Right ventricle myocardium superior (tissue), 1 donor: ENCODE measurements around the gene COBL. TPM values are rescaled to one million over a fixed set of nuclear protein-coding genes. Genes with fewer than 3 reads are reported as not detected.

Source experiments
- ATAC-seq: fragments of 200-7000 bp; cut with Tn5 transposase; one replicate; pipeline ENCODE4 v1.9.1; 2020; ENCODE audit warnings: mild to moderate bottlenecking; ENCODE audit not compliant: poor library complexity
- DNase-seq: peaks from one replicate; pipeline ENCODE4 v3.0.0-alpha.2; 2020
- intact Hi-C: fragments of 100-400 bp; cut with DNase I; formaldehyde crosslinking; loops from one replicate; pipeline ENCODE4 v1.11.2; 2022
- total RNA-seq: library from RNA; stranded (reverse); fragmentation: NEBNext Ultra II Directional; extraction: Animal tissue kit (Norgen Biotek cat#: 25700); gene quantifications from one replicate; pipeline ENCODE4 v1.2.1, GENCODE V29; 2021
- donor health status: DM: no; HTN: yes; CAD: no; lungs with severe emphysema.

Gene COBL
- total RNA-seq, 1 donor from 2014 or later: 76.5 TPM

DNA sequence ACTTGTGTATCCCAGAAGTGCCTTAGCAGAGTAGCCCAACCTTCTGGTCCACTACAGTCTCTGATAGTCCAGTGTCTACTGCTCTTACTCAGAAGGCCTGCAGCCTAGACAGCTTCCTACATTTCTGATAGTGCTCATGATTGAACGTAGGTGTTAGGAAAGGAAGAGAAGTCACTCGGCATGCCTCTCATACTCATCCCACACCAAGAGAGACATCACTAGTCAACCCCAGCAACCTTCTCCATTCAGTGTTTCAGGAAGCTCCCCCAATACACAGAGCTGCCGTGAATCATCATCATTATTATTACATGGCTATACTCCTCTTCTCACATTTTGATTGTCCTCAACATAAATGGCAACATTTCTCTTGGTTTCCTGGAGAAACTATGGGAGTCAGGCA is 166.4 kb downstream of the COBL start:
- intact Hi-C loops: no loop called here

DNA sequence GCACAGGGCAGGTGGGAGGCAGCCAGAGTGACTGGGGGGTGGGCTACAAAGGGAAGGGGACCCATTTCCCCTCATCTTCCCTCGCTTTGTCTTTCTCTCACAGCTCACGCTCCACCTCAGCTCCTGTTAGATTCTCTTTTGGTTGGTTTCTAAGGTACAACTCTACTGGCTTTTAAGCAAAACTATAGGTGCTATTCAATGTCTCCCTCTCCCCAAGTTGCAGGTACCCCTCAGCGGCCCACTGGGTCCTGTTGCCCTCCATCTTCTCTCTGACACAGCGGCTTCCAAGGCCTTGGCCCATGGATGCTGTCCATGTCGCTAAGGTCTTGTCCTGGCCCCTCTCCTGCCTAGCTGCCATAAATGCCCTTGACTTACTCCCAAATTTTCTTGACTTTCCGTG is 168.4 kb downstream of the COBL start:
- no peak for DNase-seq
- intact Hi-C loops: loop anchor here (10.0 kb wide), 2 partner anchors 363 to 533 kb away; partner anchors contain the start of gene GRB10

More for the DNA sequence above, 166.4 kb downstream of the COBL start:
- ATAC-seq (no peak), DNase-seq (no peak)

DNA sequence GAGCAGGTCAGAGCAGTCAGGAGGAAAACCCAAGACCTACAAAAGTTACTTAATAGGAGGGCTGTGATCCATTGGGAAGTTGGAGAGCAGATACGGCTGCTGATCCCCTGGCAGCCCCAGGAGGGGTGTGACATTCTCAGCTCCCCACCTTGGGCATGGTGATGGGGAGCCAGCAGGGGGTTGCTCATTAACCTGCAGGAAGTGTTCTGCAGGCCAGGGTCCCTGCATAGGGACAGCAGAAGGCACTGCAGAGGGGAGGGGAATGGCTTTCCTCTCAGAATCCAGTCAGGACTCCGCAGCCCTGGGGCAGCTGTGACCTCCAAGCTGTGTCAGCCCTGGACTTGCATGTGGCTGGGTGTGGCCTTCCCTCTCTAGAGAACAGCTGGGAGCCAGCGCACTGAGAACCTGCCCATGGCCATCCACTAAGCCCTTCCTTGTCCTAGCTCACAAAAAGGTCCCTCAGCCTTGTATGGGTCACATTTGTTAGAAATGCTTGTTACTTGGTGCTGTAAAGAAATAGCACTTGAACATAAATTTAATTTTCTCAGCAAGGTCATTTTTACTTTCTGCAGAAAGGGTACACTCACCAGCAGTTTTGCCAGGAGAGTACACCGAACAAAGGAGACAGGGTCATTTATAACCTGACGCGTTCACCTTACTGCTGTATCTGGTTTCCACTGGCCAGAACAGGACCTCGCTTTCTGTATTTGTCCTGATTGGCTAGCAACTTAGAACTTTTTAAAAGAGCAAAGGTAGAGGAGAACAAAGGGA is 169.6 kb downstream of the COBL start:
- intact Hi-C loops: loop anchor here (10.0 kb wide), 2 partner anchors 362 to 532 kb away; partner anchors contain the start of gene GRB10
- DNase-seq: no peak
- ATAC-seq: no peak

More for the DNA sequence above, 168.4 kb downstream of the COBL start:
- no peak for ATAC-seq

DNA sequence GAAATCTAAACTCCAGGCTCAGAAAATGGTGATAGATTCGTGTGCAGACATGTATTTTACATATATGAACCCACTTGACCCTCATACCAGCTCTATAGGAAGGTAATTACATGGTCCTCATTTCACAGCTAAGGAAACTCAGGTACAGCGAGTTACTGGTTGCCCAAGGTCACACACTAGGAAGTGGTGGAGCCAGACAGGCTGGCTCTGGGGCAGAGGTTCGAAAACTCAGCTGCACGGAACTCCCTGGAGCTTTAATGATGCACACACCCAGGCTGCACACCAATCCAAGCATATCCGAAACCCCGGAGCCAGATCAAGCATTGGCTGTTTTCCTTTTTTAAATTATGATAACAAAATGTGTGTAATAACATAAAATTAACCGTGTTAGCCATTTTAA is 172.4 kb downstream of the COBL start:
- DNase-seq (no peak), ATAC-seq (no peak)
- intact Hi-C loops: loop anchor here (5.0 to 10.0 kb wide), 3 partner anchors 359 to 529 kb away; partner anchors contain the start of gene GRB10

DNA sequence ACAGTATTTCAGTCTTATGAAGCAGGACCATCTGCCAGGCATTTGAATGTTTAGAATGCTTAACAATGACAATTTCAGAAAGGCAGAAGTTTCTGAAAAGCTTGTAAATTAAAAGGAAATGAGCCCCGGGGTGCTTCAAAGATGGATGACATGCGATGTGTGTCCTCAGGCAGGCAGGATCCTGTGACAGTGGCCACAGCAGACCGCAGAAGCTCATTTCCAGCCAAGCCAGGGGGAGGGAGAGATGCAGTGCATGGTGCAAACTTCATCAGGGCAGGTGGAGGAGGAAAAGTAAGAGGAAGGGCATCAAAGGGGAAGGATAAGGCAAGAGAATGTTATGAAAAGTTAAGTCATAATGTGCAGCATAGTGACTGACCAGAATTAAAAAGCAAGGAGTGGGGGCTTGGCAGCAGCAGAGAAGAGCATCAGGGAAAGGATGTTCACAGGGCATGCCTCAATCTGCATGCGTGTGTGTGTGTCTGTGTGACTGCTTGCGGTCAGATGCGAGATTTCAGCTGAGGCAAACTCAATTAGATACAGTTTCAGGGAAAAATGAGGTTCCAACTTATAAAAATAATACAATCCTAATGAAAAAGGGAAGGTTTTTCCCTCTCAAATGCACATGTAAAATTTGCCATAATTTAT is 173.7 kb downstream of the COBL start:
- no peak for ATAC-seq
- intact Hi-C loops: loop anchor here (5.0 to 10.0 kb wide), 3 partner anchors 358 to 528 kb away; partner anchors contain the start of gene GRB10
- DNase-seq: no peak

DNA sequence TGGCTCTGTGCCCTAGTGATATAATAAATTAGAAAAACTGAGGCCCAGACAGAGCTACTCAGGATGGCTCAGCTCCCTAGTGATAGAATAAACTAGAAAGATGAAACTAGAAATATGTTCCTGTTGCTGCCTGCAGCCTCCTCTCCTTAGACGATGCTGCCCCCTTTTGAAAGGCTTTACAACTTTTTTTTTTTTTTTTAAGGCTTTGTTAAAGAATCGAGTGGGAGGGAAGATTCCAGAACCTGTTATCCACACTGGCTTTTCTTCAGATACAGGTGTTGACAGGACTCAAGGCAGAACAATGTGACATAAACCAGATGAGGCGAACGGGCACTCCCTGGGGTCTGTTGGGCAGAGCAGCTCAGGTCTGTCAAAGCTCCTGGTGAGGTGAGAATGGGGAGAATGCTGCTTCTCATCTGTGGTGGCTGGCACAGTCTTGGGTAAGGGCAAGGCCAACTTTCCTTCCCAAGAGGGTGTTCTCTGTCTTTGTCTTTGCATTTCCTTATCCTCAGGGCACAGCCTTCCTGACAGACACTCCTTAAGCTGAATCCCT is 175.1 kb downstream of the COBL start:
- DNase-seq (no peak), ATAC-seq (peak; percentile 80)
- intact Hi-C loops: loop anchor here (5.0 to 10.0 kb wide), 3 partner anchors 357 to 527 kb away; partner anchors contain the start of gene GRB10

DNA sequence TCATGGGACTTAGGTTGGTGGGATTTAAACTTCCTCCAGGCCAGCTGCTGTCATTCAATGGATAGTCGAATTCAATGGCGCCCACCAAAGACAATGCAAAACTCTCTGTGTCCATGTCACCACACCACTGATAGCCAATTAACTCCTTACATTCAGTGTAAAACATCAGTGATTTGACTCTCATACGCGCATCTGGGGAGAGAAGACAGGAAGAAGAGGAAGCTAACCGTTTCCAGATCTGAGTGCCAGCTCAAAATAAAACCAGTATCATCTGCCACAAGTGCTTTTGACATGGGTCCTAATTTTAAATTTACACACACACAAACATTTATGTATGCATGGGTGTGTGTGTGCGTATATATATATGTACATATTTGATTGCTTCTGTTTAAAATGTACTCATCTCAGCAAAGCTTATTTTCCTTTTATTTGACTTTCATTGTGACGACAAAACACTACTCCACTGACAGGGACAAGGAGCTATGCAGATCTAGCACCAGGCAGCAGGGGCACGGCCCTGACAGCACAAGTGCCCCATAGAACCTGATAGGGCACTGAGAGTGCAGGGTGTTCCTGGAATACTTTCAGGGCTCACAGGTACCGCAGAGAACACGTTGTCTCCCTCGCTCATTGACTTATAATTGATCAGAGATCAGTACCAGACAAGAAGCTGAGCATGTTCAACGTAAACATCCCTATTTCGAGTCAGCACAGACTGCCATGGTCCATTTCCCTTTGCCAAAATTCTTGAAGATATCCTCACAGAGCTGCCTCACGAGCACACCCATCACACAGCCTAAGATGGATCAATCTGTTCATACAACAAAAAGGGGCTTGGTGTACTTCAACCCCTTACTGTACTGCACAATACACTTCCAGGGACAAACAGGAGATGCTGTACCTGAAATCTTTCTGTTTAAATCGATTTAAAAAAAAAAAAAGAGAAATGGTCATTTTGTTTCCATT is 176.1 kb downstream of the COBL start:
- peak; percentile 60 for DNase-seq
- intact Hi-C loops: loop anchor here (5.0 to 10.0 kb wide), 3 partner anchors 356 to 526 kb away; partner anchors contain the start of gene GRB10

DNA sequence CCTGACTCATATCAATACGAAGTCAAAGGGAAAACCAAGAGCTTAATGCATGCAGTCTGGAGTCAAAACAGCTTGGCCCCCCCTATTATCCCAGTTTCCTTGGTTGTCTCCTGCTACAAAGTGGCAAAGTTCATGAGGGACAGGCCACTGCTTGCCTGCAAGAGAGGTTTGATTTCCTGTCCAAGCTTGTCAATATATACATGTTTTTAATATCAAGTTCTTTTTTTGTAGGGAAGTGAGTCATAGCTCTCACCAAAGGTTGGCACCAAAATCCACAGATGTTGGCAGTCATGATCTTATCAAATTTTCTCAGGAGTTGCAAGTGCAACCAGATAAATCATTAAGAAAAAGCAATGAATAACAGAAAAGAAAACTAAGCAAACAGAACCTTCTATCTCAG is 176.8 kb downstream of the COBL start:
- ATAC-seq (no peak), DNase-seq (no peak)
- intact Hi-C loops: loop anchor here (5.0 to 10.0 kb wide), 4 partner anchors 65 to 525 kb away; partner anchors contain the start of gene GRB10

More for the DNA sequence above, 176.1 kb downstream of the COBL start:
- ATAC-seq: peak; percentile 95

DNA sequence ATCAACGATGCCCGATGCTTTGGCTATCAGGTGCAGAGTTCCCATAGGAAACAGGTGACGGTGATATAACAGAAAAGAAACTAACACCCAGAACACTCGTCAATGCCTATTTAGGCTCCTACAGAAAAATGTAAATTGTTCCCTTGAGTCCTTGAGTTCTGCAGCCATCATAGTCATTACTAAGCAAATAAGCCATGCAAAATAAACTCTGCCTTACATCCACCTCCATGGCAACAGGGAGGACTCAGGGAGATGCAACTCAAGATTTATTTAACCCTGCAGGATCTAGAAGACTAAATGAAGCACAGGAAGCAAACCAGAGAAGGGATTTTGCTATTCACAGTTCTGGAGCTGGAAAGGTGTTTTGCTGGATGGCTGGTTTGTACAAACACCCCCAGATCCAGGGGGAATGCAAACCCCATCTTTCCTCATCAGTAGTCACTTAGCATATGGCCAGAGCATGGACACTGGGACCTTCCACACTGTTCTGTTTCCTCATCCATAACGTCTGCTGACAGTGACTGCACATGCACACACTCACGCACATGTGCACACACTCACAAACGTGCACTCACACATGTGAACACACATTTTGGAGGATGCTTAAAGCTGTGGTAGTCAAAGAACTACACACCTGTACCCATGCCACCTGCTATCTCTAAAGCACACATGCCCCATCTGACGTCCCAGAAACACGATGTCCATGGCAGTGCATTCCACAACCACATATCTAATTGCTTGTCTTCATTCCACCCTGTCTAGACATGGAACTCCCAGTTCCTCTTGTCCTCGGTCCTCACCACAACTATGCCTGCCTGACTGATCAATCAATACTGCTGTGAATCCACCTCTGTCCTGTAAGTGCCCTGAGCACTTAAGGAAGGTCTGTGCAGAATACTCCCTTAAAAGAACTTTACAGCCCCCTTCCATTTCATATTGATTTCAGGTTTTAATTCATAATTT is 178.2 kb downstream of the COBL start:
- intact Hi-C loops: loop anchor here (10.0 kb wide), 1 partner anchor 64 kb away; no protein-coding TSS in a partner anchor
- DNase-seq: no peak
- no peak for ATAC-seq

DNA sequence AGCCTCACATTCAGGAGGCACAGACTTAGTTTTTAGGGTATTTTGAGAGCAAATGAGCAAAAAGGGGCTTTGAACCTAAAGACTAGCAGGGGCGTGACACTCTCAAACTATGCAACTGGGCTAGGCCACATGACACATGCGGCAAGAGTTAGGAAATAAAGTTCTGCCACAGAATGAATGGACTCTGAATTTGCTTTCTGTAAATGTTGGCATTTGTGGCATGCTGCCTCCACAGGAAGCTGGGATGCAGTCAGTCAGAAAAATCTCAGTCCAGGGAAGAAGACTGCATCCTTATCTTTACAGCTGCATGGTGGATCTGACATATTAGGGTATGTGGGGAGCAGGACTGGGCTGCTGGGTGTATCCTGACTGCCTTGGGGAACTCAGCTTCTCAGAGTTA is 181.0 kb downstream of the COBL start:
- no peak for ATAC-seq
- intact Hi-C loops: loop anchor here (10.0 kb wide), 1 partner anchor 61 kb away; no protein-coding TSS in a partner anchor
- no peak for DNase-seq

DNA sequence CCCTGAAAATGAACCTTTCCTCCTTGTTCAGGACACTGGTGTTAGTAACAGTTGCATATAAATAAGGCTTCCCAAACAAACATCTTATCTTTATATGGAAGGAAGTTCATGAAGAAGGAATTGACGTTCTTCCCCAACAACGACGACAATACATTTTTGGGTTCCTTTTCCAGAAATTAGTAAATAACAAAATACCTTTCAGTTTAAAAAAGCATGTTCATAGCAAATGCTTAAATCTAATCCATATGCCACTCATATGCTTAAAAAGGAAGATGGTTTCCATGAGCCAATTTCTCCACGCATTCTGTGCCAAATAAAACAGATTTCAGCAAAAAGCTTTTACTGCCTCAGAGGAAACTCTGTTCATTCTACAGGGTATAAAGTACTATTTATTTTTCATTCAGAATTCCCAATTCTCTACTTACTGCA is 182.6 kb downstream of the COBL start:
- DNase-seq: no peak
- no peak for ATAC-seq
- intact Hi-C loops: loop anchor here (10.0 kb wide), 1 partner anchor 59 kb away; no protein-coding TSS in a partner anchor

DNA sequence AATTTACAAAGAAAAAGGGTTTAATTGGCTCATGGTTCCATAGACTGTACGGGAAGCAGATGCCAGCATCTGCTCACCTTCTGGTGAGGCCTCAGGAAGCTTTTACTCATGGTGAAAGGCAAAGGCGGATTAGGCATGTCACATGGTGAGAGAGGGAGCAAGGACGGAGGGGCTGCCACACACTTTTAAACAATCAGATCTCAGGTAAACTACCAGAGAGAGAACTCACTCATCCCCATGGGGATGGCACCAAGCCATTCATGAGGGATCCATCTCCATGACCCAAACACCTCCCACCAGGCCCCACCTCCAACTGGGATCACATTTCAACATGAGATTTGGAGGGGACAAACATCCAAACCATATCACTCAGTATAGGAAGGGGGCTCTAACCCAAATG is 183.9 kb downstream of the COBL start:
- ATAC-seq (no peak), DNase-seq (no peak)
- intact Hi-C loops: loop anchor here (10.0 kb wide), 1 partner anchor 58 kb away; no protein-coding TSS in a partner anchor

DNA sequence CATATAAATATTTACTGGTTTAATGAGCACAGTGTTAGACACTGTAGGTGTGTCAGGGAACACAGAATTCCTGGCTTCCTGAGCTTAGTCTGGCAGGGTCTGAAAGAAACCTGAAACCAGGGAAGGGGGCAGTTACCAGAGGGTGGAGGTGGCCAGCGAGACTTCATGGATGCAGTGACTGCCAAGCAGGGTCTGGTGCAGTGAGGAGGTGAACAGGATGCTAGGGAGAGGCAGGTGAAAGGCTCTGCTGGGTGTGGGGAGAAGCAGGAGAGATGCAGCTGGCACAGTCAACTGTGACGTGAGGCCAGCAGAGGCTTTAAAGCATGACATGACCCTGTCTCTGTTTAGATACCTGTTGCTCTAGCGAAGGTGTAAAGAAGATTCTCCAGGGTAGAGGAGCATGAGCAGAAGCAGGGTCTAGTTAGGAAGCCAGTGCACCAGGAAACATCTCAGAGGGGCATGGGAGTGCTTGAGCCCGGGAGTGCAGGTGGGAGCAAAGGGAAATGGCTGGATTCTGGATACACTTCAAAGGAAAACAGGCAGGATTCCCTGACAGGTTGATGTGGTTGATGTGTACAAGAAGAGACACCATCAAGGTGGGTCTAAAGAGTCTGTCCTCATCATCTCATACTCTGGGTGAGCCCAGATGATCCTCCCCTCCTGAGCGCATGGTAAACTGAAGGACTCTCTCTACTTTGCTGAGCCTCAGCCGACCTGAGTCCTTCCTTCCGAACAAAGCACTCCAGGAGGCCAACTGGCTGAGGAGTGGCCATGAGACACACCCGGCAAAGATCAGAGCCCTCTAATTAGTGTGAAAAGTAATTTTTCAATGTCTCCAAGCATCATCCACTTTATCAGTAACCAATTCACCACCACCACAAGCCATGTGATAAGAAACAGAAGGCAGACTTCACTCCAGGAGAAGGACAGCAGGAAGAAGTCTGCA is 186.8 kb downstream of the COBL start:
- intact Hi-C loops: loop anchor here (10.0 kb wide), 1 partner anchor 55 kb away; no protein-coding TSS in a partner anchor
- DNase-seq (no peak), ATAC-seq (no peak)

DNA sequence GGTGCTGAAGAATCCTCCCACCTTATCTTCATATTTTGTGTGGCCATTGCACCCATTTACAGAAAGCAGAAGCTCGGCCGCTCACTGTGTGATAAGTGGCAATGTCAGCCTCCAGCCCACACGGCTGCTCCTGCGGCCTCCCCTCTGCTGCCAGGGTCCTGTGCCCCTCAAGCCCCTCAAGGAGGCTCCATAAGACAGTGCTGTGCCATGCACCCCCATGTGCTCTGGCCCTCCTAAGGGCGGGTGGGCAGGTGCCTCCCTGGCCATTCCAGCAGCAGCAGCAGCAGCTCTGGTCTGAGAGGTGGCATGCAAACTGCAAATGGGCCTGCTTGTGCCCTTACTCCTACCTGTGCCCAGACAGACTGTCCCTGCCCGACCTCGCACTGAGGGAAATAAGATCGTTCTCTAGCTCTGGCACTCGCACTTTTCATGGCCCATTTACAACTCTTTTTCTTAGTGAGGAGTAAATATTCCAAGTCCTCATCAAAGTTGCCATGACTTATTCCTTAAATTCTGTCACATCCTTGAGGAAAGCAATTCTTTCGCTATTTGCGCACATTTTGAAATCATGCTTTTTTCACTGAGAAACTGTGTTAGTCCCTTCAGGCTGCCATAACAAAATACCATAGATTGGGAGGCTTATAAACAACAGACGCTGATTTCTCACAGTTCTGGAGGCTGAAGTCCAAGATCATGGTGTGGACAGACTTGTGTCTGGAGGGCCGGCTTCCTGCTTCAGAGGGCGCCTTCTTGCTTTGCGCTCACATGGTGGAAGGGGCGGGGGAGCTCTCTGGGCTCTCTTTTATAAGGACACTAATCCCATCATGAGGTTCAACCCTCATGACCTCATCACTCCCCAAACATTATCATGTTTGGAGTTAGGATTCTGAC is 187.8 kb downstream of the COBL start:
- ATAC-seq (no peak), DNase-seq (no peak)
- intact Hi-C loops: no loop called here

DNA sequence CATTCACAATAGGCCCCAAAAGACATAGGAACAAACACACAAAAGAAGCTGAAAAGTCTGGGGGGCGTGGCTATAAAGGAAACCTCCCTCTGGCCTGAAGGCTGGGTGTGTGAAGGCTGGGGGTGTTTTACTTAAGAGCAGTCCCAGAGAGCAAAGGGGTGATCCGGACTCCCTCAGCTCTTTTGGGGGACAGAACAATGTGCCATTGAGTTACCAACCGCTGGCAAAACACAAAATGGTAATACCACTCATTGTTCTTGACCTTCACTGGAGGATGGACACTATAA is 189.0 kb downstream of the COBL start:
- intact Hi-C loops: no loop called here
- no peak for DNase-seq
- no peak for ATAC-seq
